Rectal smooth muscle tissue (tissue), 1 donor: ENCODE results near the gene USB1.

ENCODE experiments used
- H3K27ac ChIP-seq: one replicate; pipeline ENCODE4 v1.7.0; 2013; ENCODE audit warnings: low read depth, low read length, inconsistent platforms
- H3K27me3 ChIP-seq: one replicate; pipeline ENCODE4 v1.7.0; 2013; ENCODE audit warnings: low read length; ENCODE audit not compliant: control insufficient read depth, insufficient read depth
- H3K36me3 ChIP-seq: one replicate; pipeline ENCODE4 v1.7.0; 2013; ENCODE audit warnings: low read length; ENCODE audit not compliant: control insufficient read depth, insufficient read depth
- H3K4me1 ChIP-seq: one replicate; pipeline ENCODE4 v1.7.0; 2013; ENCODE audit warnings: low read length; ENCODE audit not compliant: control insufficient read depth, insufficient read depth
- H3K4me3 ChIP-seq: one replicate; pipeline ENCODE4 v1.7.0; 2013; ENCODE audit warnings: low read length
- H3K9ac ChIP-seq: one replicate; pipeline ENCODE4 v1.7.0; 2013; ENCODE audit warnings: low read length

Gene USB1

DNA sequence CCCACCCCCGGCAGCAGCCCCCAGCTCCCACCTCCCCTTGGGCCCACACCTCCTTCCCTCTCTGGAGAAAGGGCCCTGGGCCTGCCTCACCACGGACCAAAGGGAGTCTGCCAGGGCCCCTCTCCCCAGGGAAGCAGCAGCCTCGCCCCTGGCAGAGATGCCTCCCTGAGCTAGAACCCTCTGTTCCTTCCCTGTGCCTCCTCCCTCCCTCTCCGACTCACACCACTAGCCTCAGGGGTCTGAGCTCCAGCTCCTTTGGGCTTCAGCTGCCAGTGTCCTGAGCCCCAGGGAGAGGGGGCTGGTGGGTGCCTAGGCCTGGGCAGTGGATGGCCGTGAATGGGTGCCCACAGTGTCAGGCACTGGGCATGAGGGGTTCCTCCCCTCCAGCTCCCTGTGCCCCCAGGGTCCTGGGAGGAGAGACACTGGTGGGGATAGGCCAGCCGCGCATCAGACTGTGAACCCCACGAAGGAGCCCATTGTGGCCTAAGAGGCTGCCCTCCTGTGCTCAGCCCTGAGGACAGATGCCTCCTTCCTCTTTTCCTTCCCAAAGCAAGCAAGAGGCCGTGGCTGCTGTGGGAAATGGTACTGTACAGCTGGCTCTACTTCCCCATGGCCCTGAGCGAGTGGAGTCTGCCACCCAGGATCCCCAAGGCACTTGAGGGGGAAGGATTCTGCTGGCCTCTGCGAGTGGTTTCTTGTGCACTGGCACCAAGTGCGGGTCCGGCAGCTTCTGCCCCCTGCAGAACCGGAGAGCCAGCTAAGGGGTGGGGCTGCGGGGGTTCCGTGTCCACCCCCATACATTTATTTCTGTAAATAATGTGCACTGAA, 45.1 kb downstream of the USB1 start:
- Histone ChIP-seq H3K27me3 (no peaks in the 10 kb centered on the region), H3K4me3 (no peak overlapping the region), H3K27ac (no peak overlapping the region), H3K4me1 (no peaks in the 10 kb centered on the region), H3K9ac (no peak overlapping the region), H3K36me3 (peaks cover 20% of the 10 kb centered on the region)

DNA sequence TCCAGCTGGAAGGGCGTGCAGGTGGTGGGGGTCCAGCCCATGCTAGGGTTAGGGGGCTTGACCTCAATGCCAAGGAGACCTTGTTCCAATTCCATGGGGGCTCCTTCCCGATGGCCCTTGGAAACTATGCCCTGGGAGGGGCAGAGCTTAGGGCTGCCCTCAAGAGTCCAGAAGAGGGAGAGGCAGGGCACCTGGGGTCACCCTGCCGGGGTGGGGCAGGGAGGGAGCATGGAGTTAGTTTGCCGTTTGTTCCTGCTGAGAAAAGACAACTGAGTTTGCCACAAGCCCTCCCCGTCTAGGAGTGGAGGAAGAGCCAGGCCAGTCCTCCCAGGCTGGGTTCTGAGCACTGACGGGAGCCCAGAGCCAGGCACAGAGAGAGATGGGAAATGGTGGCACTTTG, 45.7 kb downstream of the USB1 start:
- Histone ChIP-seq H3K27ac (no peak overlapping the region), H3K4me3 (no peak overlapping the region), H3K9ac (no peak overlapping the region), H3K4me1 (no peaks in the 10 kb centered on the region), H3K36me3 (peaks cover 19% of the 10 kb centered on the region), H3K27me3 (no peaks in the 10 kb centered on the region)

DNA sequence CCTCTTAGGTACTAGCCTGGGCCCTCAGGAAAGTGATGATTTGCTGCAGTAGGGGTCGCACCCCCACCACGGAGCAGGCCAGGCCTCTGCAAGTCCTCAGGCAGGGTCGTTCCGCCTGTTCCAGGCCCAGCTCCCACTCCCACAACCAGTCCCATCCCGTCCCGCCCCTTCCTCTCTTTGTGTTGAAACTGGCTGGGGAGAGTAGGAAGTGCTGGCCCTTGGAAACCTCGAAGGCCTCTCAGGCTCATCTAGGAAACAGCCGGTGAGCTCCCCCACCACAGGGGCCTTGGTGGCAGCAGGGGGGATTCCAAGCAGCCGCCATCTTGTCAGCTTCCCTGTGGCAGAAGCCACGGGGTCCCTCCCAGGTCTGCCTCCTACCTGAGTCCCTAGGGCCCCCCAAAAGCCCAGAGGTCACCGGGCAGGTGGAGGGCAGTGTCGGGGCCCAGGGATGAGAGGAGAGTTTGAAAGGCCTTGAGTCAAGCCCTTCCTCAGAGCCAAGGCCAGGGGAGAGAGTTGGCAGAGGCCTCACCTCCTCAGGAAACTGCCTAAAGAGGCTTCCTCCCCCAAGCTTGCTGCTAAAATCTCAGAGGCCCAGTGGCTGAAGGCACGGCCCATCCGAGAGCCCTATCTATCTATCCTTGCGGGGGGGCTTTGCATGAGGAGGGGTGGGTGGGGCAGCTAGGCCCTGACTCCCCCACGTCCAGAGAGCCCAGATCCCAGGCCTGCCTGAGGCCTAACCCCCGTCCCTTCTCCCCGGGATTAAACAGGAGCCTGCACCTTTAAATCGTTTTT, 46.5 kb downstream of the USB1 start:
- Histone ChIP-seq H3K27ac (no peak overlapping the region), H3K36me3 (peaks cover 11% of the 10 kb centered on the region)

DNA sequence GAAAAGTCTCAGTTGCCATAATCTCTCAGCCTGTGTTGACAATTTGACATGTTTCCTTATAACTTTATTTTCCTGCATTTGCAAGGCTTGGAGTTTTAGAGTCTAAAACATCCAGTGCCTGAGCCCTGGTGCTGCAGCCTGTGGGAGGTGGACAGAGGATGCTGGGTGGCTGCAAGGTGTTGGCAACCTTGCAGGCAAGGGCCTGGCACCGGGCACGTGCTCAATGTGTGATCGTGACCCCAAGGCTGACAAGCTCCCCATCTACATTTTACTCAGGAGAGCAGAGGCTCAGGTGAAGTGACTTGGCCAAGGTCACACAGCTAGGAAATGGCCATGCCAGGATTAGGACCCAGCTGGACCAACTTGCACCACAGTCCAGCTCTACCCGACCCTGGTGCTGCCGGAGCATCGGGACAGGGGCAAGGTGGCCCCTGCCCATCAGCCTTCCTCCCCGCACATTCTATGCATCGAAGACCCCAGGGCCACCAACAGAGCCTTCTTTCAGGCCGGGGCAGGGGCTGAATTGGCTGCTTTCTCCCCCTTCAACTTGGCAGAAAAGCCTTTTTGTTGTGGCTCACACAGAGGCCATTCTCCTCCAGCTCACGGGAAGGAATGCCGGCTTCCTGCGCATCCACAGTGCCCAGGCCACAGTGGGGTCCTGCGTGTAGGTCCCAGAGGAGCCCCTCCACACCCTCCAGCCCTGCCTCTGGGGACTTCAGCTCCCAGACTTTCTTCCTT, 47.5 kb downstream of the USB1 start:
- Histone ChIP-seq H3K27me3 (no peaks in the 10 kb centered on the region), H3K9ac (no peak overlapping the region), H3K27ac (no peak overlapping the region), H3K36me3 (peaks cover 2% of the 10 kb centered on the region), H3K4me1 (no peaks in the 10 kb centered on the region), H3K4me3 (no peak overlapping the region)

More for the DNA sequence above, 46.5 kb downstream of the USB1 start:
- Histone ChIP-seq H3K4me3 (no peak overlapping the region), H3K4me1 (no peaks in the 10 kb centered on the region), H3K9ac (no peak overlapping the region), H3K27me3 (no peaks in the 10 kb centered on the region)

DNA sequence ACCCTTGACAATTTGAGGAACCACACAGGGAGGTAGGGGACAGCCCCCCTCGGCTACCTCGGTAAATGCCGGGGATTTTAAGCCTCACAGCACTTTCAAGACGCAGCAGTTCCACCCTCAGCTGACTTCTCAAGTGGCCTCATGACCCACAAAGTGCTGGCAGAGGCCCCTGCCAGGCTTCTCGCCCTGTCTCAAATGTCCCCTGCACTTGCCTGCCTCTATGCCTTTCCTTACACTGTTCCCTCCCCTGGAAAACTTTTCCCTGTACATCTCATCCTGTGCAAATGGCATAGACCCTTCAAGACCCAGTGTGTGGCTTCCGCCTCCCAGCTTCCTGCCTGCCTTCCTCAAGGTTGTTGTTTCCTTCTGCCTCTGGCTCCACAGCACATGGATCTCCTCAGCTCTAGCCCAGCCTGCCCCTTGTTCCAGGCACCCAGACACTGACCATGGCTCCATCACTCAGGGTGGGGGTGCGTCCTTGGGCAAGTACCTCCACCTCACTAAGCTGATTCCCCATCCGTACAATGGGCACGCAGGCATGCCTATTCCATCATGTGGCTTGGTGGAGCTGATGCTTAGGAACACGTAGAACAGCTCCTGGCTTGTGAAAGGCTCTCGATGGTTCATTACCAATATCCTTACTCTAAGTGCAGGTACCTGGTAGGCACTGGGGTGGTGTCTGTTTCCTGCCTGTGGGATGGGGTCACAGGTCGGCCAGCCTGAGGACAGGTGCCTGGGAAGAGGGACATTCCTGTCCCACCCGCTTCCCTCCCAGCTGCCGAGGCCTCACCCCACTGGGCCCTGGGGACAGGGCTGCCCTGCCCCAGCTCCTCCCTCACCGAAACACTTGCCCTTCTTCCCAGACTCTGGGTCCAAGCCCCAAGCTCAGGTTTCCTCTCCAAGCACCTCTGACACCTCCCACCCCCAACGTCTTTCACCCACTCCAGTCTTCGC, 48.3 kb downstream of the USB1 start:
- Histone ChIP-seq H3K36me3 (no peaks in the 10 kb centered on the region), H3K9ac (no peak overlapping the region), H3K4me3 (no peak overlapping the region), H3K27me3 (no peaks in the 10 kb centered on the region), H3K27ac (no peak overlapping the region), H3K4me1 (no peaks in the 10 kb centered on the region)

DNA sequence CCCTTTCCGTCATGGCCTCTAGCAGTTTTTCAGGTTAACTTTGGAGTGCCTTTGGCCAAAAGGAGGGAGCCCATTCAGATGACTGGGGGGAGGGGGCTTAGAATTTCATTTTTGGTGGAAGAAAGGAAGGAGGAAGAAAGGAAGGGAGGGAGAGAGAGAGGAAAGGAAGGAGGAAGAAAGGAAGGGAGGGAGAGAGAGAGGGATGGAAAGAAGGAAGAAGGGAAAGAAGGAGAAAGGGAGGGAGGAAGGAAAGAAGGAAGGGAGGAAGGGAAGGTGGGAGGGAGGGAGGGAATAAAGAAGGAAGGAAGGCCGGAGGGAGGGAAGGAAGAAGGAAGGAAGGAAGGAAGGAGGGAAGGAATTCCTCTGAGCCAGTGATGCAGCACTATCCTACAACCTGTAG, 50.1 kb downstream of the USB1 start:
- H3K36me3 ChIP-seq = no peaks in the 10 kb centered on the region
- H3K27me3 ChIP-seq = no peaks in the 10 kb centered on the region
- H3K4me3 ChIP-seq = no peak overlapping the region
- no peaks in the 10 kb centered on the region for H3K4me1 ChIP-seq
- H3K27ac ChIP-seq = no peak overlapping the region
- no peak overlapping the region for H3K9ac ChIP-seq

DNA sequence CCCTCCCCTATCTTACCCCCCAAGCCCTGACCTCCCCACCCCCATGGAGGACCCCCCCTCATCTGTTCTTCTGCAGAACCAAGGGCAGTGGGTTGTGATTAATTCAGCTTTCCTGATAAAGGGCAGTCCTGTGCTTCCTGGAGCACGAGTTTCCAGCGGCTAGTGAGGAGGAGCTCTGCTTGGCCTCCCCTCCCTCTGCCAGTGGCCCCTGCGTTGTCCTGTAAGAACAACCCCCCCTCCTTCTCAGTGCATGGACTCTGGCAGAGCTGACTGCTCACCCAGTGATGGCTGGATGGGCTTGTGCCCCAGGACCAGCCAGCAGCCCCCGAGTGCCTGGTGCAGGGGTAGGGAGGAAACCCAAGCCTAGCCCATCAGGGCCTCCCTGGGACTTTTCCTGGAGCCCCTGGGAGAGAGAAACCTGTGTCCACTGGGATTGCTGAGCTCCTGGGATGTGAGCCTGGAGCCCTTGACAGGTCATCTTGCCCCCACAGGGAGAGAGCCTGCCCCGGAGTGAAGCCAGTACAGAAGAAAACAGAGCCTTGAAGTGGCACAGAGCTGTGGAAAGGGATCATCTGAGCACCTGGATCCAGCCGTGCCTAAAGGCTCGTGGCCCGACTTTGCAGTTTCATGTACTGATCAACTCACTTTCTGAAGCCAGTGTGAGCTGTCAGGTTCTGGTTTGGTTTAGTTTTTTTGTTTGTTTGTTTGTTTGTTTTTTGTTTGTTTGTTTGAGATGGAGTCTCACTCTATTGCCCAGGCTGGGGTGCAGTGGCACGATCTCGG, 50.8 kb downstream of the USB1 start:
- H3K9ac ChIP-seq = no peak overlapping the region
- no peaks in the 10 kb centered on the region for H3K4me1 ChIP-seq
- H3K36me3 ChIP-seq = no peaks in the 10 kb centered on the region
- no peak overlapping the region for H3K4me3 ChIP-seq
- H3K27ac ChIP-seq = no peak overlapping the region
- H3K27me3 ChIP-seq = no peaks in the 10 kb centered on the region

DNA sequence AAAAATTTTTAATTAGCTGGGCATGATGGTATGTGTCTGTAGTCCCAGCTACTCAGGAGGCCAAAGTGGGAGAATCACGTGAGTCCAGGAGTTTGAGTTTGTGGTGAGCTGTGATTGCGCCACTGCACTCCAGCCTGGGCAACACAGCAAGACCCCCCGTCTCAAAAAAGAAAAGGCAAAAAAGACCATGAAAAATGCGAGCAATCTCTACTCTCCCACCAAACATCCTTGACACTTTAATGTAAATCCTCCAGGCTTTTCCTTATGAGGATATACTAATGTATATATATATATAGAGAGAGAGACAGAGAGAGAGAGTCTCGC, 52.4 kb downstream of the USB1 start:
- no peak overlapping the region for H3K9ac ChIP-seq
- H3K27me3 ChIP-seq = no peaks in the 10 kb centered on the region
- no peak overlapping the region for H3K4me3 ChIP-seq
- H3K27ac ChIP-seq = no peak overlapping the region
- no peaks in the 10 kb centered on the region for H3K36me3 ChIP-seq
- no peaks in the 10 kb centered on the region for H3K4me1 ChIP-seq

DNA sequence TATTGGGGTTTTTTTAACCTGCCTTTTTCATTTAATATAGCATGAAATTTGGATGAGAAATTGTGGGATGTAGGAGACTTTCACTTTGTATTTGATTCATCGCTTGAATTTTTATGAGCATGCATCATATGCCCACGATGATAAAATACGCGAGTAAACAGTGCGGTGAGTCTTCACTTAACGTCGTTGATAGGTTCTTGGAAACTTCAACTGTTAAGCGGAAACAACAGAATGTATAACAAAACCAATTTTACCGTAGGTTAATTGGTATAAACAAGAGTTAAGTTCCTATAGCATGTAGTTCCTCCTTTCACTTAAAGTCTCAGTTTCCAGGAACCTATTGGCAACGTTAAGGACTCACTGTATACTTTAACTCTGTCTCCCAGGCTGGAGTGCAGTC, 53.1 kb downstream of the USB1 start:
- no peak overlapping the region for H3K9ac ChIP-seq
- H3K27me3 ChIP-seq = no peaks in the 10 kb centered on the region
- no peaks in the 10 kb centered on the region for H3K36me3 ChIP-seq
- H3K27ac ChIP-seq = no peak overlapping the region
- H3K4me1 ChIP-seq = no peaks in the 10 kb centered on the region
- H3K4me3 ChIP-seq = no peak overlapping the region

DNA sequence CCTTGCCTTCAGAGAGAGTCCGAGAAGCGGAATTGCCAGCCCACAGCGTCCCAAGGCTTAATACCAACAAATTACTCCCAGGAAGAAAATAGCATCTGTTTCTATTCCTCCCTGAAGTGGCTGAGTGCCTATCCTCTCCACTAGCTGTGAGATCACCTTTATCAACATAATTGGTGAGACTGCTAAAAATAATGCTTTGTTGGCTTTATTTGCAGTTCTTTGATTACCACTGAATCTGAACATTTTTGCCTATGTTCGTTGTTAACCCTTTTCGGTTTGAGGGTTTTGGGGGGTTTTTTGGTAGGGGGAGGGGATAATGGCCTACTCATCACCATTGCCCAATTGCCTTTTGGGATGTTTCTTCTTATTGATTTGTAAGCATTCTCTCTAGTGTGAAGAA, 55.4 kb downstream of the USB1 start:
- no peak overlapping the region for H3K27ac ChIP-seq
- no peaks in the 10 kb centered on the region for H3K36me3 ChIP-seq
- no peak overlapping the region for H3K4me3 ChIP-seq
- no peaks in the 10 kb centered on the region for H3K4me1 ChIP-seq
- no peaks in the 10 kb centered on the region for H3K27me3 ChIP-seq
- H3K9ac ChIP-seq = no peak overlapping the region

DNA sequence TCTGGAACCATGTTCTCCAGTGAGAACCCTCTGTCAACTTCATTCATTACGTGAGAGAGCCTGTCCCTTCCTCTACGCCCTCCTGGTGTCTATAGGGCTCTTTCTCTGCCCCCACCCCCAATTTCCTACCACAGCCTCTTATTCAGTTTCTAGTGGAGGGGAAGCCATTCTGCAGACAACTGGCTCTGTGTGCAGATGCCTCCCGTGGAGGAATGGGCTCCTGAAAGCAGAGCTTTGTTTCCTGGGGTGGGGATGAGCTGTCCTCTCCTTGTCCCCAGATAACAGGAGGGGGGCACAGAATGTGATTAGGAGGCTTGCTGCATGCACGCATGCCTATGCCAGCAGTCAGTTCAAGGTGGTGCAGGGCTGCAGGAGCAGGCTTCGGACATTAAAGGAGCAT, 55.9 kb downstream of the USB1 start:
- Histone ChIP-seq H3K36me3 (no peaks in the 10 kb centered on the region), H3K27me3 (no peaks in the 10 kb centered on the region), H3K27ac (no peak overlapping the region), H3K4me1 (no peaks in the 10 kb centered on the region), H3K4me3 (no peak overlapping the region), H3K9ac (no peak overlapping the region)
